Measurements from ENCODE around the gene OR10V1. TPM values are rescaled to one million over a fixed set of nuclear protein-coding genes. Genes with fewer than 3 reads are reported as not detected.

The OR10V1 gene
- polyA plus RNA-seq, 2 of the 4 experiments (the other 2 are of a cell fraction): not detected

GRCh38 chr11:59756845-59757244 lies 43.2 kb upstream of the OR10V1 start:
- DNase-seq (ENCODE audit: low read depth in 1 of 2, low spot score in 1 of 2): peak; percentile 25 to 36
- WGBS (ENCODE audit: missing lambda C conversion rate): 33% methylated on average over 4 of the region's 4 CpGs
- TF ChIP-seq HOXB13 (CRISPR knock-in tag; IDR thresholded peaks at IDR 0.05; ENCODE audit: low read depth) (no peak), HDAC2 (IDR thresholded peaks at IDR 0.05) (no peak), POLR2A (IDR thresholded peaks at IDR 0.05; ENCODE audit: low read length) (no peak), RCOR1 (IDR thresholded peaks at IDR 0.05; ENCODE audit: low read depth, low read length) (no peak), MAFK (IDR thresholded peaks at IDR 0.05; ENCODE audit: partially characterized antibody) (peak; percentile 63), HOXA7 (CRISPR knock-in tag; IDR thresholded peaks at IDR 0.05) (no peak), SMC3 (IDR thresholded peaks at IDR 0.05) (no peak), ZFP36 (IDR thresholded peaks at IDR 0.05; ENCODE audit: borderline replicate concordance, partially characterized antibody) (no peak)
- Histone ChIP-seq H3K4me2 (peak overlapping the region; percentile 98), H3K4me1 (peaks cover 15% of the 10 kb centered on the region), H3K9me3 (no peaks in the 10 kb centered on the region), H3K27ac (peak overlapping the region; percentile 86 to 95; a peak in 3 of 6 replicates), H3K4me3 (peak overlapping the region; percentile 93; the same call in 2 of the 3 replicates)
- ChIA-PET POLR2A (interaction anchor here (1.0 to 3.4 kb wide), 2 partner anchors 54 to 88 kb away, joined by 3 to 15 read pairs; partner anchors contain the start of genes MRPL16 and PATL1), CTCF (interaction anchor here (0.9 to 13.2 kb wide), 6 partner anchors 9 to 89 kb away, joined by 3 to 261 read pairs (median 4); partner anchors contain the start of genes MRPL16 and PATL1)
- ATAC-seq: peak in 1 of 2 experiments; percentile 9; a peak in 1 of 6 replicates
- no peak for FAIRE-seq

DNA sequence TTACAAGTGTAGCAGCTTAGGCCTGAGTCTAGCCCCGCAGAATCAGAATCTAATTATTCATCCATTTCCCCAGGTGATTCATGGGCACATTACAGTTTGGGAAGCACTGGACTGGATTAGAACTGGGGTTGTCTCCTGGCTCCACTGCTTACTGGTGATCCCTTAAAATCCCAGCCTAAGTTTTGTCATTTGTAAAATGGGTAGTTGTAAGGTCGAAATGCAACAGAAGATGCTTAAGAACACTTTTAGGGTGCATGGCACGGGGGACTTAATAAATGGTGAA lies 42.9 kb upstream of the OR10V1 start:
- ChIA-PET CTCF (interaction anchor here (1.0 to 13.2 kb wide), 5 partner anchors 15 to 88 kb away, joined by 4 to 261 read pairs (median 16); partner anchors contain the start of genes MRPL16 and PATL1), POLR2A (interaction anchor here (1.0 to 3.4 kb wide), 5 partner anchors 14 to 87 kb away, joined by 3 to 15 read pairs (median 6); partner anchors contain the start of genes MRPL16 and PATL1)
- no peak for TF ChIP-seq CHD4 (IDR thresholded peaks at IDR 0.05; ENCODE audit: borderline replicate concordance)
- TF ChIP-seq PHF8 (IDR thresholded peaks at IDR 0.05; ENCODE audit: borderline replicate concordance, low read depth): no peak
- no peak for TF ChIP-seq ZNF302 (CRISPR knock-in tag; IDR thresholded peaks at IDR 0.05)
- TF ChIP-seq ZSCAN20 (CRISPR knock-in tag; IDR thresholded peaks at IDR 0.05): no peak
- no peak for TF ChIP-seq HES2 (IDR thresholded peaks at IDR 0.05)
- no peak for TF ChIP-seq NFE2L2 (conservative IDR thresholded peaks at IDR 0.05; ENCODE audit: low read length)
- TF ChIP-seq HOXB13 (CRISPR knock-in tag; IDR thresholded peaks at IDR 0.05; ENCODE audit: low read depth): no peak
- TF ChIP-seq HOXA7 (CRISPR knock-in tag; IDR thresholded peaks at IDR 0.05): no peak
- no peak for TF ChIP-seq ESRRA (IDR thresholded peaks at IDR 0.05; ENCODE audit: borderline replicate concordance, low read length)
- TF ChIP-seq RARB (CRISPR knock-in tag; IDR thresholded peaks at IDR 0.05): no peak
- TF ChIP-seq BCL3 (IDR thresholded peaks at IDR 0.05): no peak
- no peak for TF ChIP-seq MAZ (IDR thresholded peaks at IDR 0.05; ENCODE audit: borderline replicate concordance, low read depth, low read length)
- TF ChIP-seq HDAC2 (IDR thresholded peaks at IDR 0.05): no peak
- no peak for TF ChIP-seq JUNB (IDR thresholded peaks at IDR 0.05)
- no peak for TF ChIP-seq MYC (IDR thresholded peaks at IDR 0.05; ENCODE audit: borderline replicate concordance, low read length)
- Histone ChIP-seq H3K4me1 (peaks cover 15% of the 10 kb centered on the region), H3K4me3 (peak overlapping the region; percentile 93; the same call in 2 of the 3 replicates), H3K9me3 (no peaks in the 10 kb centered on the region), H3K27ac (peak overlapping the region; percentile 86 to 95; a peak in 4 of 6 replicates), H3K4me2 (peak overlapping the region; percentile 98)
- peak in 1 of 2 experiments; percentile 10 for DNase-seq (ENCODE audit: low read depth in 1 of 2, low spot score in 1 of 2)
- 45% methylated on average over 3 of the region's 3 CpGs for WGBS (ENCODE audit: missing lambda C conversion rate)
- FAIRE-seq: no peak
- ATAC-seq: no peak; a peak in 1 of 6 replicates

DNA sequence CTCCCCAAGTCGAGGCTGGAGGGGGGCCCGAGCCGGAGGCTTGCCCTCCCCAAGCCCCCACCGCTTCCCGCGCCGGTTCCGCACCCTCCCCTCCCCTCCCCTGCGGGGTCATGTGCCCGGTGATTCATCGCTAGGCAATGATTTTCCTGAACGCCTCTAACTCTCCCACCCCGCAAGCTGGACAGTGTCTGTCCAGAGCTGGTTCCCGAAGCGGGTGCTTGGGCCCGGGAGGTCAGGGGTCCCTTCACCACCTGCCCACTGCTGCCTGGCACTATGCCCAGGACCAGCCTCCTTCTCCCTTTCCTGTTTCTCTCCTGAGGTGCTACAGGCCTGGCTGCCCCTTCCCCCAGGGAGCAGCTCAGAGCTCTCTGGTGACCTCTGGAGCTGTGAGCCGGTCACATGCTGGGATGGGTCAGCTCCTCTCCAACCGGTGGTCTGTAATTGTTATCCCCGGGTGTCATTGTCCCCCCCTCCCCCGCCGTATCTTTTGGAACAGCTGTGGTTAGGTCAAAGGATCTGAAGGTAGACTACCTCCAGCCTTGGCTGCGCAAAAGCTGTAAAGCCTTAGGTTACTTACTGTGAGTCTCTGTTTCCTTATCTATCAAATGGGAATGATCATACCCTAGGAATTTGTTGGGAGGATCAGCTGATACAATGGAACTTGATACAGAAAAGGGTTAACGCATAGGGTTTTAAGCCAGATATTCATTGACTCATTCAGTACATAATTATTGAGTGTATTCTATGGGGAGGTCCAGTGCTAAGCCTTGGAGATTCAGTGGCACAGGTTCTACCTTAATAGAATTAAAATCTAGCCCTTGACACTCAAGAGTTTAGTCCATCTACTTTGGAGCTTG lies 42.3 kb upstream of the OR10V1 start:
- POLR2A ChIA-PET: interaction anchor here (0.9 to 3.4 kb wide), 8 partner anchors 11 to 218 kb away, joined by 3 to 15 read pairs (median 4); partner anchors contain the start of genes MRPL16 and PATL1
- peak; percentile 69 to 71 for ATAC-seq
- peaks cover 15% of the 10 kb centered on the region for H3K4me1 ChIP-seq
- no peaks in the 10 kb centered on the region for H3K9me3 ChIP-seq
- H3K27ac ChIP-seq: peak overlapping the region; percentile 86 to 95
- FAIRE-seq: no peak
- peak overlapping the region; percentile 93 for H3K4me3 ChIP-seq
- CTCF ChIA-PET: interaction anchor here (0.7 to 13.2 kb wide), 13 partner anchors 11 to 219 kb away, joined by 3 to 261 read pairs (median 7); partner anchors contain the start of genes MRPL16 and PATL1
- peak overlapping the region; percentile 98 for H3K4me2 ChIP-seq
- DNase-seq (ENCODE audit: low read depth in 1 of 2, low spot score in 1 of 2): peak; percentile 49 to 70
- WGBS (ENCODE audit: missing lambda C conversion rate): 9% methylated on average over 10 of the region's 23 CpGs
- TF ChIP-seq JUNB (IDR thresholded peaks at IDR 0.05) (peak; percentile 23; the same call in 1 of the 2 replicates), RAD21 (conservative IDR thresholded peaks at IDR 0.05 in 1 of 2, IDR thresholded peaks at IDR 0.05 in 1 of 2) (no peak; a peak in 1 of 5 replicates), HDAC2 (IDR thresholded peaks at IDR 0.05) (no peak), PHF8 (IDR thresholded peaks at IDR 0.05; ENCODE audit: borderline replicate concordance, low read depth) (0 out of 2 replicates have a peak, but pooled peaks have one; percentile 7), SREBF2 (IDR thresholded peaks at IDR 0.05) (no peak), CHD4 (IDR thresholded peaks at IDR 0.05; ENCODE audit: borderline replicate concordance) (no peak), ZFP36 (IDR thresholded peaks at IDR 0.05; ENCODE audit: borderline replicate concordance, partially characterized antibody) (peak; percentile 15), KDM1A (IDR thresholded peaks at IDR 0.05; ENCODE audit: low read depth) (0 out of 2 replicates have a peak, but pooled peaks have one; percentile 57), FOSL2 (IDR thresholded peaks at IDR 0.05) (0 out of 2 replicates have a peak, but pooled peaks have one; percentile 57), FOSL2 (CRISPR knock-in tag; IDR thresholded peaks at IDR 0.05) (peak; percentile 73), GATA3 (IDR thresholded peaks at IDR 0.05; ENCODE audit: borderline replicate concordance) (no peak)
- TF ChIP-seq, protein P1, sequence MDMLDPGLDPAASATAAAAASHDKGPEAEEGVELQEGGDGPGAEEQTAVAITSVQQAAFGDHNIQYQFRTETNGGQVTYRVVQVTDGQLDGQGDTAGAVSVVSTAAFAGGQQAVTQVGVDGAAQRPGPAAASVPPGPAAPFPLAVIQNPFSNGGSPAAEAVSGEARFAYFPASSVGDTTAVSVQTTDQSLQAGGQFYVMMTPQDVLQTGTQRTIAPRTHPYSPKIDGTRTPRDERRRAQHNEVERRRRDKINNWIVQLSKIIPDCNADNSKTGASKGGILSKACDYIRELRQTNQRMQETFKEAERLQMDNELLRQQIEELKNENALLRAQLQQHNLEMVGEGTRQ (IDR thresholded peaks at IDR 0.05): peak; percentile 60
- TF ChIP-seq, protein P2, sequence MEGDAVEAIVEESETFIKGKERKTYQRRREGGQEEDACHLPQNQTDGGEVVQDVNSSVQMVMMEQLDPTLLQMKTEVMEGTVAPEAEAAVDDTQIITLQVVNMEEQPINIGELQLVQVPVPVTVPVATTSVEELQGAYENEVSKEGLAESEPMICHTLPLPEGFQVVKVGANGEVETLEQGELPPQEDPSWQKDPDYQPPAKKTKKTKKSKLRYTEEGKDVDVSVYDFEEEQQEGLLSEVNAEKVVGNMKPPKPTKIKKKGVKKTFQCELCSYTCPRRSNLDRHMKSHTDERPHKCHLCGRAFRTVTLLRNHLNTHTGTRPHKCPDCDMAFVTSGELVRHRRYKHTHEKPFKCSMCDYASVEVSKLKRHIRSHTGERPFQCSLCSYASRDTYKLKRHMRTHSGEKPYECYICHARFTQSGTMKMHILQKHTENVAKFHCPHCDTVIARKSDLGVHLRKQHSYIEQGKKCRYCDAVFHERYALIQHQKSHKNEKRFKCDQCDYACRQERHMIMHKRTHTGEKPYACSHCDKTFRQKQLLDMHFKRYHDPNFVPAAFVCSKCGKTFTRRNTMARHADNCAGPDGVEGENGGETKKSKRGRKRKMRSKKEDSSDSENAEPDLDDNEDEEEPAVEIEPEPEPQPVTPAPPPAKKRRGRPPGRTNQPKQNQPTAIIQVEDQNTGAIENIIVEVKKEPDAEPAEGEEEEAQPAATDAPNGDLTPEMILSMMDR (IDR thresholded peaks at IDR 0.05): no peak
